ENCODE results near the gene PLAAT2. TPM values are rescaled to one million over a fixed set of nuclear protein-coding genes. Genes with fewer than 3 reads are reported as not detected.

The PLAAT2 gene
- total and polyA plus RNA-seq, 2 of the 13 experiments (the other 11 are each of a cell fraction or from before 2014, with no cell fraction given) = 0.22 TPM; not detected in 1

- no peak for TF ChIP-seq PRDM4 (CRISPR knock-in tag; IDR thresholded peaks at IDR 0.05; ENCODE audit: borderline replicate concordance)
- TF ChIP-seq TARDBP (CRISPR knock-in tag; IDR thresholded peaks at IDR 0.05) = peak; percentile 57; the same call in 1 of the 2 replicates
- TF ChIP-seq ZBTB49 (CRISPR knock-in tag; IDR thresholded peaks at IDR 0.05; ENCODE audit: borderline replicate concordance) = no peak
- no peak for TF ChIP-seq DDIT3 (CRISPR knock-in tag; IDR thresholded peaks at IDR 0.05)
- no peak for TF ChIP-seq ZNF260 (CRISPR knock-in tag; IDR thresholded peaks at IDR 0.05; ENCODE audit: borderline replicate concordance, low read depth)
- TF ChIP-seq ZNF672 (CRISPR knock-in tag; IDR thresholded peaks at IDR 0.05) = no peak
- TF ChIP-seq MED1 (CRISPR knock-in tag; IDR thresholded peaks at IDR 0.05) = peak; percentile 42; the same call in 1 of the 2 replicates
- no peak for TF ChIP-seq DNMT1 (CRISPR knock-in tag; IDR thresholded peaks at IDR 0.05)
- no peak for TF ChIP-seq KAT2B (IDR thresholded peaks at IDR 0.05; ENCODE audit: borderline replicate concordance, low read depth, low read length)
- no peak for TF ChIP-seq TCF7L2 (IDR thresholded peaks at IDR 0.05; ENCODE audit: low read depth, low read length)
- TF ChIP-seq ZKSCAN8 (CRISPR knock-in tag; IDR thresholded peaks at IDR 0.05; ENCODE audit: borderline replicate concordance) = no peak
- no peak for TF ChIP-seq ZKSCAN5 (CRISPR knock-in tag; IDR thresholded peaks at IDR 0.05)
- no peak for TF ChIP-seq FOXC1 (CRISPR knock-in tag; IDR thresholded peaks at IDR 0.05; ENCODE audit: borderline replicate concordance)
- TF ChIP-seq CCDC6 (CRISPR knock-in tag; IDR thresholded peaks at IDR 0.05) = no peak
- TF ChIP-seq SCMH1 (CRISPR knock-in tag; IDR thresholded peaks at IDR 0.05; ENCODE audit: borderline replicate concordance) = no peak
- TF ChIP-seq TGIF2 (CRISPR knock-in tag; IDR thresholded peaks at IDR 0.05) = no peak
- no peak for TF ChIP-seq GTF2F1 (IDR thresholded peaks at IDR 0.05; ENCODE audit: low read length)
- no peak for TF ChIP-seq RFX5 (IDR thresholded peaks at IDR 0.05; ENCODE audit: low read depth, low read length)
- no peak for TF ChIP-seq TFDP2 (CRISPR knock-in tag; IDR thresholded peaks at IDR 0.05)
- no peak for TF ChIP-seq TCF7 (IDR thresholded peaks at IDR 0.05; ENCODE audit: low read depth)
- TF ChIP-seq ZFP36 (IDR thresholded peaks at IDR 0.05; ENCODE audit: borderline replicate concordance, low read depth, low read length, partially characterized antibody) = no peak
- no peak for TF ChIP-seq ZNF75D (CRISPR knock-in tag; IDR thresholded peaks at IDR 0.05; ENCODE audit: borderline replicate concordance)
- no peak for TF ChIP-seq PHF21A (CRISPR knock-in tag; IDR thresholded peaks at IDR 0.05)
- TF ChIP-seq SP2 (CRISPR knock-in tag; IDR thresholded peaks at IDR 0.05) = no peak
These were observed 11.0 kb upstream of the PLAAT2 start (continued) for GRCh38 chr11:63573881-63574855.
